Skeletal muscle tissue (tissue), 4 donors: Measurements from ENCODE around the gene KLRC3. TPM values are rescaled to one million over a fixed set of nuclear protein-coding genes. Genes with fewer than 3 reads are reported as not detected.
A peak's percentile ranks its signal among the peaks of the same experiment; 100 is the strongest.
"Not testable (repeated sequence)": the region's sequence is repeated elsewhere in the genome, so short reads cannot be mapped to it uniquely, and the experiment has no call there.

Experiments used
- H3K27ac ChIP-seq: one replicate; pipeline ENCODE4 v1.7.0; 2013; ENCODE audit warnings: mild to moderate bottlenecking, low read depth, low read length, inconsistent platforms
- H3K27me3 ChIP-seq, 3 donors: one replicate each; pipeline ENCODE4 v1.7.0; 2013; ENCODE audit warnings: low read length in 3 of 3; ENCODE audit not compliant: control insufficient read depth in 3 of 3, insufficient read depth in 3 of 3
- H3K36me3 ChIP-seq, 3 donors: one replicate each; pipeline ENCODE4 v1.7.0; 2013; ENCODE audit warnings: low read length in 3 of 3; ENCODE audit not compliant: control insufficient read depth in 3 of 3, insufficient read depth in 3 of 3
- H3K4me1 ChIP-seq, 3 donors: one replicate each; pipeline ENCODE4 v1.7.0; 2013; ENCODE audit warnings: low read length in 3 of 3, mild to moderate bottlenecking in 3 of 3; ENCODE audit not compliant: control insufficient read depth in 3 of 3, insufficient read depth in 3 of 3
- H3K4me3 ChIP-seq, 3 donors: one replicate each; pipeline ENCODE4 v1.7.0; 2013; ENCODE audit warnings: low read length in 3 of 3
- H3K9ac ChIP-seq, 3 donors: one replicate each; pipeline ENCODE4 v1.7.0; 2013; ENCODE audit warnings: low read length in 3 of 3, mild to moderate bottlenecking in 3 of 3, moderate library complexity in 2 of 3, low read depth in 1 of 3
- H3K9me3 ChIP-seq, 3 donors: one replicate each; pipeline ENCODE4 v1.7.0; 2013; ENCODE audit warnings: low read length in 3 of 3; ENCODE audit not compliant: control insufficient read depth in 3 of 3
- total RNA-seq: library from RNA; depleted of rRNA; stranded (reverse); fragments of >200 nt; gene quantifications from one replicate; pipeline ENCODE4 v1.2.3, GENCODE V29; 2014
- donor health status: Osteomylitis.

The KLRC3 gene
- total RNA-seq, 1 donor from 2014 or later, result not detected

GRCh38 chr12:10405294-10405693, 15.1 kb downstream of the KLRC3 start:
- Histone ChIP-seq H3K9me3 (peaks cover 0 to 3% (median 0%) of the 10 kb centered on the region in 3 donors), H3K4me3 (no peak overlapping the region), H3K4me1 (no peaks in the 10 kb centered on the region), H3K36me3 (no peaks in the 10 kb centered on the region), H3K27me3 (no peaks in the 10 kb centered on the region), H3K9ac (no peak overlapping the region), H3K27ac (no peak overlapping the region)

- Histone ChIP-seq H3K9ac (no peak overlapping the region), H3K36me3 (no peaks in the 10 kb centered on the region), H3K27me3 (no peaks in the 10 kb centered on the region), H3K27ac (no peak overlapping the region), H3K9me3 (peaks cover 0 to 3% (median 0%) of the 10 kb centered on the region in 3 donors), H3K4me3 (no peak overlapping the region), H3K4me1 (no peaks in the 10 kb centered on the region)
These were observed 15.6 kb downstream of the KLRC3 start for GRCh38 chr12:10404798-10405197.

GRCh38 chr12:10400829-10401228, 19.6 kb downstream of the KLRC3 start:
- Histone ChIP-seq H3K27me3 (no peaks in the 10 kb centered on the region), H3K27ac (no peak overlapping the region), H3K36me3 (no peaks in the 10 kb centered on the region), H3K4me3 (no peak overlapping the region), H3K9ac (no peak overlapping the region), H3K4me1 (no peaks in the 10 kb centered on the region), H3K9me3 (peaks cover 0 to 3% (median 0%) of the 10 kb centered on the region in 3 donors)

- Histone ChIP-seq H3K4me3 (no peak overlapping the region), H3K9ac (no peak overlapping the region), H3K27ac (no peak overlapping the region), H3K4me1 (peaks cover 0 to 3% (median 0%) of the 10 kb centered on the region in 3 donors), H3K27me3 (no peaks in the 10 kb centered on the region), H3K36me3 (no peaks in the 10 kb centered on the region), H3K9me3 (no peaks in the 10 kb centered on the region)
These were observed 22.2 kb downstream of the KLRC3 start for GRCh38 chr12:10398168-10398567.

- Histone ChIP-seq H3K9ac (no peak overlapping the region), H3K36me3 (no peaks in the 10 kb centered on the region), H3K9me3 (no peaks in the 10 kb centered on the region), H3K27ac (no peak overlapping the region), H3K4me1 (peaks cover 0 to 3% (median 2%) of the 10 kb centered on the region in 3 donors), H3K4me3 (no peak overlapping the region), H3K27me3 (no peaks in the 10 kb centered on the region)
These were observed 23.1 kb downstream of the KLRC3 start for GRCh38 chr12:10397296-10397695.

GRCh38 chr12:10396176-10396575, 24.2 kb downstream of the KLRC3 start:
- H3K9me3 ChIP-seq, H3K27me3 ChIP-seq, H3K27ac ChIP-seq, H3K4me3 ChIP-seq, H3K4me1 ChIP-seq, H3K36me3 ChIP-seq, H3K9ac ChIP-seq: not testable (repeated sequence)

- Histone ChIP-seq H3K27ac (peak overlapping the region; percentile 39), H3K9ac (no peak overlapping the region), H3K36me3 (no peaks in the 10 kb centered on the region), H3K27me3 (no peaks in the 10 kb centered on the region), H3K4me1 (peaks cover 0 to 3% (median 2%) of the 10 kb centered on the region in 3 donors), H3K9me3 (no peaks in the 10 kb centered on the region), H3K4me3 (peak overlapping the region in 2 of 3 donors; percentile 1 to 41)
These were observed 24.9 kb downstream of the KLRC3 start for GRCh38 chr12:10395390-10395998.

- not testable (repeated sequence) for H3K4me1 ChIP-seq, H3K9ac ChIP-seq, H3K27me3 ChIP-seq, H3K9me3 ChIP-seq, H3K4me3 ChIP-seq, H3K27ac ChIP-seq, H3K36me3 ChIP-seq
These were observed 25.8 kb downstream of the KLRC3 start for GRCh38 chr12:10394531-10395152.

- Histone ChIP-seq H3K27ac (no peak overlapping the region), H3K9me3 (no peaks in the 10 kb centered on the region), H3K27me3 (no peaks in the 10 kb centered on the region), H3K4me3 (no peak overlapping the region), H3K9ac (no peak overlapping the region), H3K4me1 (peaks cover 0 to 3% (median 2%) of the 10 kb centered on the region in 3 donors), H3K36me3 (no peaks in the 10 kb centered on the region)
These were observed 27.1 kb downstream of the KLRC3 start for GRCh38 chr12:10393291-10393690.

GRCh38 chr12:10392394-10392930, 27.9 kb downstream of the KLRC3 start:
- Histone ChIP-seq H3K36me3 (no peaks in the 10 kb centered on the region), H3K9ac (no peak overlapping the region), H3K9me3 (no peaks in the 10 kb centered on the region), H3K4me1 (peaks cover 0 to 3% (median 2%) of the 10 kb centered on the region in 3 donors), H3K4me3 (no peak overlapping the region), H3K27ac (no peak overlapping the region), H3K27me3 (no peaks in the 10 kb centered on the region)
